ENCODE results near the gene ZNF286A.
"Not testable (repeated sequence)": the region's sequence is repeated elsewhere in the genome, so short reads cannot be mapped to it uniquely, and the experiment has no call there.

Gene ZNF286A

DNA sequence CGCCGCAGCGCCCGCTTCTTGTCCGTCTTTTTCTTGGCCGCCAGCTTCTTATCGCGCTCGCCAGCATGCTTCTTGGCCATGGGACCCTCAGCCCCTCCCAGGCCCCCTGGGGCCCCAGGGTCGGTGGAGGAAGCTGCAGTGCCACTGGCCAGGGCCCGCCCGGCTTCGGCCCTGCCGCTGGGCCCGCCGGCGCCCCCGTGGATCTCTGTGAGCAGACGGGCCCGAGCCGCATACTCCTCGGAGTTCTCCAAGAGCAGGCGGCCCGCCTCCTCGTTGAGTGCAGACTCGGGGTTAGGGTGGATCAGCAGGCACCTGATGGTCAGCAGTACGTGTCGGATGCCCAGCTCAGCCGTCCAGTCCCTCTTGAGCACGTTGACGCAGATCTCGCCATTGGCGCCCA lies 4.7 kb downstream of the ZNF286A start:
- DNase-seq = not testable (repeated sequence)

DNA sequence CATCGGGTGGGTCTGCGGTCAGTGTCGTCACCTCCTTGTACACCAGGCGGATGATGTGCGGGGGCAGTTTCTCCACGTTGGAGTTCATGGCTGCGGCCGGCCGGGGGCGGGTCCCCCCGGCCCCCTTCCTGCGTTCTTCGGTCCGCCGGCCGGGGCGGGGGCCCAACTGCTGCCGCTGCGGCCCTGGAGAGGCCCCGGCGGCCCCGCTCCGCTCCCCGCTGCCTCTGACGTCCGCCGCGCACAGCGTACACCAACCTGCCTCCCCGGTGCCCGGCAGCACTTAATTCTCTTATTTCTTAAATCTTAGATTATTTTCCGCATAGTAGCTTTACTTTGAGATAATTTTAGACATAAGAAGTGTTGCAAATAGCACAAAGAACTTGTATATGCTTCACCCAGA lies 5.3 kb downstream of the ZNF286A start:
- DNase-seq = not testable (repeated sequence)

DNA sequence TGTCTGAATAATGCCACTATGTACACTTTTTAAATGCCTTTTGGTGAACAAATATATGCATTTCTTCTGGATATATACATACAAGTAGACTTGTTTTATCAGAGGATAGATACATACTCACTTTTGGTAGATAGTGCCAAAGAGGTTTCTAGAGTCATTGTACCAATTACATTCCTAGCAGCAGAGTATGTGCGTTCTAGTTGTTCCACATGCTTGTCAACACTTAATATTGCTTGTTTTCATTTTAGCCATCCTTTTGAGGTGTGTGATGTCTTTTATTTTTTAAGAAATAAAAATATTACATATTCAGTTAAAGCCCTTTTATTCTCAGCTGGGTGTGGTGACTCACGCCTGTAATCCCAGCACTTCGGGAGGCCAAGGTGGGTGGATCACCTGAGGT lies 9.3 kb downstream of the ZNF286A start:
- not testable (repeated sequence) for DNase-seq

DNA sequence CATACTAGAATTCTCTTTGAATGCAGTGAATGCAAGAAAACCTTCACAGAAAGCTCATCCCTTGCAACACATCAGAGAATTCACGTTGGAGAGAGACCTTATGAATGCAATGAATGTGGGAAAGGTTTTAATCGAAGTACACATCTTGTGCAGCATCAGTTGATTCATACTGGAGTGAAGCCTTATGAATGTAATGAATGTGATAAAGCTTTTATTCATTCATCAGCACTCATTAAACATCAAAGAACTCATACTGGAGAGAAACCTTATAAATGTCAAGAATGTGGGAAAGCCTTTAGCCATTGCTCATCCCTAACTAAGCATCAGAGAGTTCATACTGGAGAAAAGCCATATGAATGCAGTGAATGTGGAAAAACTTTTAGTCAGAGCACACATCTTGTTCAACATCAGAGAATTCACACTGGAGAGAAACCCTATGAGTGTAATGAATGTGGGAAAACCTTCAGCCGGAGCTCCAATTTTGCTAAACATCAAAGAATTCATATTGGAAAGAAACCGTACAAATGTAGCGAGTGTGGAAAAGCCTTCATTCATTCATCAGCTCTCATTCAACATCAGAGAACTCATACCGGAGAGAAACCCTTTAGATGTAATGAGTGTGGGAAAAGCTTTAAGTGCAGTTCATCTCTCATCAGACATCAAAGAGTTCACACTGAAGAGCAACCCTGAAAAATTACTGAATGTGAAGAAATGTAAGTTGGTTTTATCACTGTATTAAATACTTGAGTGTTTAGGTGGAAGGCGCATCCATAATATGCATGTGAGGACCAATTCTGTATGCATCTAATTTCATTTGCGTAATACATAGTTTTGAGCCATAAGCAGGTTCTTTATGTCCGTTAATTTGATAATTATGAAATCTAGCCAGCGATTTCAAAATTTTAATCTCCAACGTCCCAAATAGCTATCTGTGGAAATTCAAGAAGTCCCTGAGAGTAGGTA lies 17.3 kb downstream of the ZNF286A start:
- not testable (repeated sequence) for DNase-seq

DNA sequence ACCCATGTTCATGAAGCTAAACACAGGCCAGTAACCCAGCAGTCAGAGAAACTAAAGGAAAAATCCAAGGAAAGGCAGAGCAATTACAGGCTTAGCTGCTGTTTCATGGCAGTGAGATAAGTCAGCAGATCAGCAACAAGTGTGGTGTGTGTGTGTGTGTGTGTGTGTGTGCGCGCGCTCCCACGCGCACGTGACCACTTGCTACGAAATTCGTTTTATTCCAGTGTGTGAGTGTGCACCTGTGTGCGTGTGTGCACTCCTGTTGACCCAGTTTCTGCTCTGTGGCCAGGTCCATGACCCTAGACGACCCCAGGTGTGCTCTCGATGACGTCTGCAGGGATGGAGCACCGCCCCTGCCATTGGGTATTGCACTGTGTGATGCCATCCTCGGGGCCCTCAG lies 31.0 kb downstream of the ZNF286A start:
- not testable (repeated sequence) for DNase-seq

DNA sequence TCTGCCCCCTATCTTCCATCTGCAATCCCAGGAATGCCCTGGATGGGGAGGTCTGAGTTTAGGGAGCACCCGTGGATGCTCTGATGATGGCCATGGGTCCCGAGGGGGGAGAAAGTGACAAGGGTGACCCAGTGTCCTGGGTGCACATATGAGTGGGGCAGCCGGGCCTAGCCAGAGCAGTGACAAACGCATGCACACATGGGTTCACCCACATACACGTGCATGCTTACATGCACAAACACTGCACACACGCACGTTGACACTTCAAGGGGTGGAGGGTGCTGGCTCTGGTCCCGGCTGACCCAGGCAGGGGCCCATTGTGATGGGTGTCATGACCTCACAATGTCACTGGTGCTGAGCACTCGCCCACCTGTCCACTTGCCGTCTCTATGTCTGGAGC lies 32.3 kb downstream of the ZNF286A start, which contains the start of gene TBC1D26:
TBC1D26 (plus strand) TSS at position 384 of the 400 bp plus-strand sequence. CDS start 3,066 bp downstream, outside the sequence.
- DNase-seq = not testable (repeated sequence)

DNA sequence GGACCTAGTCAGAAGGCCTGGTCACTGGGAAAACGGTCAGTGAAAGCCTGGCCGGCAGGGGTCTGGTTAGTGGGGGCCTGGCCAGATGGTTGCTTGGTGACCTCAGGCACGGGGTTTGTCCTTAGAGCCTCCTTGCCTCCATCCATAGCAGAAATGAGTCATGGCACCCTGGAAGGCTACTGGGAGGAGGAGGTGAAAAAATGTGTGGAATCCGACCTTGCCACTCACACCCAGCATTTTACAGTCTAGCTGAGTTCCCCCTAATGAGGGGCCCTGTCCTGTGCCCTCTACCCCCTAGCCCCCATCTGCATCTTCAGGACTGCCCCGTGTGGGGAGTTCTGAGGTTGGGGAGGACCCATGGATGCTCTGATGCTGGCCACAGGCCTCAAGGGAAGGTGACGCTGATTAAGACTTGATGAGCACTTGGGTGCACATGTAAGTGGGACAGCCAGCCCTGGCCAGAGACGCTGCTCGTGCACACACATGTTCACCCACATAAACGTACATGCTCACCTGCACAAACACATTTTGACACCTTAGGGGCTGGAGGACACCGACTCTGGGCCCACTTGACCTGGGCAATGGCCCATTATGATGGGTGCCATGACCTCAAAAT lies 33.7 kb downstream of the ZNF286A start:
- not testable (repeated sequence) for DNase-seq

DNA sequence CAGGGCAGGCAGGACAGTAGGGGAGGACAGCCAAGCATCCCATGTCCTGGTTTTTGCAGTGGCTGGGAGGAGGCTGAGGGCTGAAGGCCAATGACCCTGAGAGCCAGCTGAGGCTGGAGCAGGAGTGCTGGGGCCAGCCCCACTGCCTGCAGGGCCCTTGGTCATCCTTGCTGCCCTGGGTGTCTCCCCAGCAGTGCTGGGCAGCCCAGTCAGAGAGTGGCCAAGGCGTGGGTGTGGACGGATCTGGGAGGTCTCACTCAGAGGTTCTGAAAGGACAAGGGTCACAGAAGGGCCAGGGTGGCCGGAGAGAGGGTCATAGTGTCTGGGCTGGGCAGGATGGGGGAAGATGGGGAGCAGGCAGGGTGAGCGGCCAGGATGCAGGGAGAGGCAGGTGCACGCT lies 37.0 kb downstream of the ZNF286A start:
- DNase-seq = not testable (repeated sequence)

DNA sequence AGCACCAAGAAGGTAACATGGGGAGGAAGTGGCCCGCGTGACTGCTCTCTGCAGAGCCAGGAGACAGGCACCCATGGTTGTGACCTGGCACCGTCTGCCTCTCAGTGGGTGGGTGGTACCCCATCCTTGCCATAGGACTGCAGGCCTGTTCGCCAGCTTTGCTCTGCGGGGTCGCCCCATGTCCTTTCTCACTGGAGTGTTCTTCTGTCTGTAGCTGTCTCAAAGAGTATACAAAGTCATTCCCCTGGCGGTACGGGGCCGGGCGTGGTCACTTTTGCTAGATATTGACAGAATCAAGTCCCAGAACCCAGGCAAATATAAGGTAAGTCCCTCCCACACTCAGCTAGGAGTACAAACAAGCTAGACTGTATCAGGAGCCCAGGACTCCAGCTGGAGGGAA lies 38.5 kb downstream of the ZNF286A start:
- DNase-seq = no peak

DNA sequence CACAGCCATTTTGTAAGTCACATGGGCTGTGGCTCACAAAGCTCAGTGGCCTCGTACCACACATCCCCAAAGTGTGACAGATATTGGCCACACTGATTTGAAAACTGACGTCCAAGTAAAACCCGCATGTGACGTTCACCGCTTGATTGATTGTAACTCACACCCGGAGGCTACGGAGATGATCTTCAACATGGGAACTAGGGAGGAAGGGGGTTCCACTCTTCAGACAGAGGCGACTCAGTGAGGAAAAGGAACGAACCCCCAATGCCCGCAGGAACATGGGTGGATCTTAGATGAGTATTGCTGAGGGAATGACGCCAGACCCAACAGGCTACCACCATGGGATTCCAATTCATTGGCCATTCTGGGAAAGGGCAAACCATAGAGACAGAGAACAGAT lies 39.7 kb downstream of the ZNF286A start:
- not testable (repeated sequence) for DNase-seq

DNA sequence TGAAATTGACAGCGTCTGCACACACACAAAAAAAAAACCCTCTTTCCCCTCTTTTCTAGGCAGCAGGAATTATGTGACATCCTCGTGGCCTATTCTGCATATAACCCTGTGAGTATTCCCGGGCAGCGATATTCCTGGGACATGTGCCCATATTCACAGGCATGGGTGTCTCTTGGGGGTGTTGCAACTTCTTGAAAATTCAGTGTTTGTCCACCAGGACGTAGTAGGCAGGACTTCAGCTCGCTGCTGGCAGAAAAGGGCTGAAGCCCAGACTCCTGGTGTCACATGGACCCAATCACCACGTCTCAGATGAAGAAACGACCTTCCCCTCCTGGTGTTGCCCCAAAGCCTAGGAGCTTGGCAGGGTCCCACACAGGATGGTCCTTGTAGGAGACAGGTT lies 40.5 kb downstream of the ZNF286A start:
- DNase-seq = not testable (repeated sequence)

DNA sequence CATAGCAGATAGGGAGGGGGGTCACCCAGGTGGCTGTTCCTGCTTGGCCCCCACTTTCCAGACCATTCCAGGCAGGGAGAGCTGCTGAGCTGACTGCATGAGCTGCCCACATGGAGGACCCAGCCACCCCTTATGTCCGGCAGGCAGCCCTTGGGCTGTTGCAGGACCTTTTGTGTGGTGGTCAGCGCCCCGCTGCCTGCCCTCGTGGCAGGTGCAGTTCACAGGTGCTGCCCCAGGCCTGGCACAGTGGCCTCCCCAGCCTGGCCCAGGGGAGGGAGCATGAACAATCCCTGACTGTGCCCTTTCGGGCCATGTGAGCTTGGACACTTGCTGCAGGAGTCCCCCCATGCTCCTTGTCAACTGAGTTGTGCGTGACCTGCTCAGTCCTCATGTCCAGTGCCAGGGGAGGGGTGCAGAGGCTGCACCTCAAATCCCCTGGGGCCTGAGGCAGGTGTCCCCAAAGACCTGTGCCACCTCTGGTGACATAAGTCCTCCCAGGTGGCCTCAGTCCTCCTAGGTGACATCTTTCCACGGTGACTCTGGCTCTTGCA lies 41.1 kb downstream of the ZNF286A start:
- DNase-seq = no peak

DNA sequence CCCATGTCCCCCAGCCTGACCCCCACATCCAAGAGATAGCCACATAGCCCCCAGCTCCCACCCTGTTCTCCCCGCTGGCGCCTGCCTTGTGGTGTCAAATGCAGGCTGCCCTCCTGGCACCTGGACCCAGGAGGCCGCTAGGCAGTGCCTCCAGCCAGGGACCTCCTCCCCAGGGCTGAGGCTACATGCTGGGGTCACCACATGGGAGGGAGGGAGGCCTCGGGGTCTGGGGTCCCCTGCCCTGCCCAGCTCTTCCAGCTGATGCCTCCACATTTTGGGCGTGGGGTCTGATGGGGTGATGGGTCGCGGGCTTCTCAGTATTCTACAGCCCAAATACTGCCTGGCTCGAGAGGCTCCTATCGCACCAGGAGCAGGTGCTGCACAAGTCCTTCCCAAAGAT lies 42.1 kb downstream of the ZNF286A start:
- DNase-seq = no peak

DNA sequence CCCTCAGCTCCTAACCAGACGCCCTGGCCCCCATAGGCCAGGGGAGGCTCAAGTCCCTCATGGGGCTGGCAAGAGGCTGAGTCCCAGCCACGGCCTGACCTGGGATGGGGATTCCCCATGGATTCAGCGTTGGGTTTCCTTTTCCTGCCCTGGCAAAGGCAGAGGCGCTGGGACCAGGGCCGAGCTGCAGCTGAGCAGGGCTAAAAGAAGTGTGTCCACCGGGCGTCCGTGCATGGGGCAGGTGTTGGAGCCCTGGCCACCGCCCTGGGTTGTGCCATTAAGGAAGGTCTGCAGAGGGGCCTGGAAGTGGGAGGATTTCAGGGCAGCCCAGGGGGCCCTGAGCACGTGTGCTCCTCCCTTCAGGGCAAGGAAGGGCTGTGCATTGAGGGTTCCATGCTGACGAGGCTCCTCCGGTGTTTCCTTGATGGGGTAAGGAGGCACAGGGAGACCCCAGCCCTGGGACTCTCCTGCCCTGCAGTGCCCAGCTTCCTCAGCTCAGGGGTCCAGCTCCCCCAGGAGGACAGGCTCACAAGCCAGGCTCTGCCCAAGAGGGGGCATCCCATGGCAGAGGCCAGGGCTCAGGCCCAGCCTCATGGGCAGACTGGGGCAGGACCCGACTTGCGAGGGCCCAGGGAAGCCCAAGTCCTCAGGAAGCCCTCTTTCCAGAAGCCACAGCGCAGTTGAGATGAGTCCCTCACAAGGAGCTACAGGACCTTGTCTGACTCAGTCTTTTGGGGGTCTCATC lies 42.7 kb downstream of the ZNF286A start:
- DNase-seq = no peak

DNA sequence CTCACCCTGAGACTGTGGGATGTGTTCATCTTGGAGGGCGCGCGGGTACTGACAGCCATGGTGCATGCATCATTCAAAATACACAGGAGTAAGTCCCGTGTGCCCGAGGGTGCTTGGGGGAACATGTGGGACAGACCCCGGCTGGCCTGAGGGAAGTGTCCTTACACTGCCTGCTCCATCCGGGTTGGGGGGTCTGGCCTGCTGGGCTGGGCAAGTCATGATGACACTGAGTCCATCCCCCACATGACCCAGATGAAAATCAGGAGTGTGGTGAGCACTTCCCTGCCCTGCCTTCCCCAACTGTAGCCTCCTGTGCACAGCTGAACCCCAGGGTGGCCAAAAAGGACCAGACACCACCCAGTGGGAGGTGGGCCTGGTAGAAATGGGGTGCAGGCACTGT lies 43.4 kb downstream of the ZNF286A start:
- no peak for DNase-seq

DNA sequence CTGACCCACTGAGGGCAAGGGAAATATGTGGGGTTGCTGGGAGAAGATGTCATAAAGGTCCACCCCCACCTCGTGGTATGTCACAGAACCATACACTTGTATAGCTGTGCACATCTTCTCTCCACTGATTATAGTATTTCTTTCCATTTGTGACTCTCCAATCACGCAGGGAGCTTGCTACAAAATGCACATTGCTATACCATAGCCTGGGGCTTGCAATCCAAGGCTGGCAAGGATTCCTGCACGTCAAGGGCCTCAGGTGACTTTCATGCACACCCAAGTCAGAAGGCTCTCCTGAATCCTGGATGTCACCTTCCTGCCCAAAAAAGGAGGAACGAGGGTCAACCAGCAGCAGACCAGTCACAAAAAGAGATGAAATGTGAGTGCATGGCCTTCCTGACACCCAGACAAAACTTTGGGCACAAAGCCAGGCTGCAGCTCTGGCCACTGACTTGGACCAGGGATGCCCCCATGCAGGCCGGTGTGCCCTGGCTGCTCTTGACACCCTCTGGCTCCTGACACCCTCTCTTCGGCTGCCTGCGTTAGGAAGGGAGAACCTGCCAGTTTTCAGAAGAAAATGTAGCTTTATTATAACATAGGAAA lies 44.6 kb downstream of the ZNF286A start:
- no peak for DNase-seq

DNA sequence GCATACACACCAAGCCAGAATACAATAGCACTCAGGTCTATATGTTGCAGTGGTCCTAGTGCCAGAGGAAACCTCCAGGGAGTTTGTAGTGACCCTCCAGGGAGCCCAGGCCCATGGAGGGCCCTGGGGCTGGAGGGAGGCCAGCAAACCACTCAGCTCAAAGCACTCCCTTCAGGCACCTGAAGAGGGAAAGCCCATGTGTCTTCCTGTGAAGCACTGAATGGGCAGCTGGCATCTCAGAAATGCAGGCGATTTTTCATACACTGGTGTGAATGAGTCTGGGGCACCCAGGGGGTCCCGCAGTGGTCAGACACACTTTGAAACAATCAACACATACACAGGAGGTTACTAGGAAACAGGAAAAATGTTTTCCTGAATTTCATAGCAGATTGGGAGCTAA lies 45.3 kb downstream of the ZNF286A start:
- no peak for DNase-seq

DNA sequence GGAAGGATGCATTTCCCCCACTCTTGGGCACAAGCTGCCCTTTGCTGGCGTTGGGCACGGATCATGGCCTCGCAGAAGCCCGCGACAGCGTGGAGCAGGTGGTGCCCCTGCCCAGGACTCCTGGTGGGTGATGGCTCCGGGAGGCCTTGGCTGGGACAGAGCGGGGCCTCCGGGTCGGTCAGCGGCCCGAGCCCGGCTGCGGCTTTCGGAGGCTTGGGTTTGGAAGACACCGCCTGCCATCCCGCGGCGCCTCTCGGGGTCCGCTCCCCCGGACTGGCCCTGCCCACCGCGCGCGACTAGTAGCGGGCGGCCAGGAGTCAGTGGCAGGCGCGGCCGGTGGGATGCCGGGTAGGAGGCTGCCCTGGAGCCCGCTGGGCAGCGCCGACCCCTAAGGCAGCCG lies 49.9 kb downstream of the ZNF286A start:
- not testable (repeated sequence) for DNase-seq

DNA sequence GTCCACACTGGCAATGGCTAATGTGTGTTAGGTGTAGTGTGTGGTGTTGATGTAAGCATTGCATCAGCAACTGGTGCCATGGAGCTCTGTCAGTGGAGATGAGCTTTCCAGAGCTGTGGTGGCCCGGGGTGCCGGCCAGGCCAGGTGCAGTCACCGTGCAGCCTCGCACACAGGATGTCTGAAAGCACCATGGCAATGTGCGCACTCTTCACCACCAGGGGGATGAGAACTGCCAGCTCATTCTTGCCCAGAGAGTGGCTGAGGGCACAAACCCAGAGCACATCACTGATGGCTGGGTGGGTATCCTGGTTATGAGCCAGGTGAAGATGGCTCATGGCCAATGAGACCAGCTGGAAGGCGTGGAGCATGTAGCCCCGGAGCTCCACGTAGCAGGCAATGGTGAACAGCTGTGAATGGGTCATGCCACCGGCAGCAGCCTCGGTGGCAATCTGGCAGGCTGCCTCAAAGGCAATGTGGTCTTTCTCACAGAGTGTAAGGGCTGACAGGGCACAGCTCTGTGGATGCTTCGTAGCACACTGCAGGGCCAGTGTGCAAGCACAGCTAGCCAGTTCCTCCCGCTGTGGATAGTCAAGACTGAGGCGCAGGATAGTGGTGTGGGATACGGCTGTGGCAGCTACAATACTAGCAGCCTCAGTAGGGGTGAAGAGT lies 69.4 kb downstream of the ZNF286A start:
- not testable (repeated sequence) for DNase-seq

Measured in fibroblast of skin of right quadriceps (primary cell).